ENCODE results near the gene GPC6. TPM values are rescaled to one million over a fixed set of nuclear protein-coding genes. Genes with fewer than 3 reads are reported as not detected.

Gene GPC6
- polyA plus RNA-seq, 4 donors = 0.22 to 45.0 (median 1.4) TPM

GRCh38 chr13:93289053-93289452, 62.4 kb downstream of the GPC6 start:
- 76 to 83% (median 77%) methylated on average over 4 of the region's 4 CpGs for WGBS, 3 donors
- FAIRE-seq (no peak), DNase-seq (no peak)
- no peaks in the 10 kb centered on the region for H3K9me3 ChIP-seq (ENCODE audit: control insufficient read depth in 2 of 2, insufficient read depth in 1 of 2, low read depth in 1 of 2, low read length in 1 of 2)
- H3K4me3 ChIP-seq (ENCODE audit: low read depth in 1 of 3, low read length in 3 of 3) = no peak overlapping the region
- no peak overlapping the region for H3K27ac ChIP-seq (ENCODE audit: low read depth in 1 of 3, low read length in 2 of 3)
- no peaks in the 10 kb centered on the region for H3K36me3 ChIP-seq (ENCODE audit: control insufficient read depth in 3 of 3, insufficient read depth in 2 of 3, low read depth in 1 of 3, low read length in 3 of 3)
- no peaks in the 10 kb centered on the region for H3K4me1 ChIP-seq (ENCODE audit: control insufficient read depth in 3 of 3, insufficient read depth in 2 of 3, low read depth in 1 of 3, low read length in 2 of 3)
- no peaks in the 10 kb centered on the region for H3K27me3 ChIP-seq (ENCODE audit: control insufficient read depth in 3 of 3, insufficient read depth in 3 of 3, low read length in 3 of 3)

- H3K4me3 ChIP-seq (ENCODE audit: low read depth in 1 of 3, low read length in 3 of 3) = no peak overlapping the region
- H3K36me3 ChIP-seq (ENCODE audit: control insufficient read depth in 3 of 3, insufficient read depth in 2 of 3, low read depth in 1 of 3, low read length in 3 of 3) = no peaks in the 10 kb centered on the region
- H3K27me3 ChIP-seq (ENCODE audit: control insufficient read depth in 3 of 3, insufficient read depth in 3 of 3, low read length in 3 of 3) = no peaks in the 10 kb centered on the region
- H3K4me1 ChIP-seq (ENCODE audit: control insufficient read depth in 3 of 3, insufficient read depth in 2 of 3, low read depth in 1 of 3, low read length in 2 of 3) = no peaks in the 10 kb centered on the region
- DNase-seq (no peak), FAIRE-seq (no peak)
- H3K9me3 ChIP-seq (ENCODE audit: control insufficient read depth in 2 of 2, insufficient read depth in 1 of 2, low read depth in 1 of 2, low read length in 1 of 2) = no peaks in the 10 kb centered on the region
- WGBS, 3 donors = 45 to 84% (median 63%) methylated on average over 1 of the region's 1 CpG
- H3K27ac ChIP-seq (ENCODE audit: low read depth in 1 of 3, low read length in 2 of 3) = no peak overlapping the region
Measured at GRCh38 chr13:93289842-93290241, 63.2 kb downstream of the GPC6 start.

- FAIRE-seq (no peak), DNase-seq (no peak)
Measured at GRCh38 chr13:93290503-93290902, 63.9 kb downstream of the GPC6 start.

GRCh38 chr13:93292366-93292765, 65.8 kb downstream of the GPC6 start:
- no peaks in the 10 kb centered on the region for H3K4me1 ChIP-seq (ENCODE audit: control insufficient read depth in 3 of 3, insufficient read depth in 2 of 3, low read depth in 1 of 3, low read length in 2 of 3)
- H3K27me3 ChIP-seq (ENCODE audit: control insufficient read depth in 3 of 3, insufficient read depth in 3 of 3, low read length in 3 of 3) = no peaks in the 10 kb centered on the region
- WGBS, 3 donors = 40 to 72% (median 63%) methylated on average over 1 of the region's 1 CpG
- FAIRE-seq (no peak), DNase-seq (no peak)
- peaks cover 0 to 2% (median 0%) of the 10 kb centered on the region in 3 donors for H3K36me3 ChIP-seq (ENCODE audit: control insufficient read depth in 3 of 3, insufficient read depth in 2 of 3, low read depth in 1 of 3, low read length in 3 of 3)
- no peaks in the 10 kb centered on the region for H3K9me3 ChIP-seq (ENCODE audit: control insufficient read depth in 2 of 2, insufficient read depth in 1 of 2, low read depth in 1 of 2, low read length in 1 of 2)
- no peak overlapping the region for H3K4me3 ChIP-seq (ENCODE audit: low read depth in 1 of 3, low read length in 3 of 3)
- H3K27ac ChIP-seq (ENCODE audit: low read depth in 1 of 3, low read length in 2 of 3) = no peak overlapping the region

More at GRCh38 chr13:93290503-93290902, 63.9 kb downstream of the GPC6 start:
- no peaks in the 10 kb centered on the region for H3K36me3 ChIP-seq (ENCODE audit: control insufficient read depth in 3 of 3, insufficient read depth in 2 of 3, low read depth in 1 of 3, low read length in 3 of 3)
- H3K4me3 ChIP-seq (ENCODE audit: low read depth in 1 of 3, low read length in 3 of 3) = no peak overlapping the region
- no peaks in the 10 kb centered on the region for H3K4me1 ChIP-seq (ENCODE audit: control insufficient read depth in 3 of 3, insufficient read depth in 2 of 3, low read depth in 1 of 3, low read length in 2 of 3)
- no peaks in the 10 kb centered on the region for H3K9me3 ChIP-seq (ENCODE audit: control insufficient read depth in 2 of 2, insufficient read depth in 1 of 2, low read depth in 1 of 2, low read length in 1 of 2)
- no peaks in the 10 kb centered on the region for H3K27me3 ChIP-seq (ENCODE audit: control insufficient read depth in 3 of 3, insufficient read depth in 3 of 3, low read length in 3 of 3)
- H3K27ac ChIP-seq (ENCODE audit: low read depth in 1 of 3, low read length in 2 of 3) = no peak overlapping the region

- no peak for FAIRE-seq
- 38 to 59% (median 52%) methylated on average over 1 of the region's 1 CpG for WGBS, 3 donors
- no peak overlapping the region for H3K27ac ChIP-seq (ENCODE audit: low read depth in 1 of 3, low read length in 2 of 3)
Measured at GRCh38 chr13:93293710-93294109, 67.1 kb downstream of the GPC6 start.

GRCh38 chr13:93296584-93296983, 70.0 kb downstream of the GPC6 start:
- H3K36me3 ChIP-seq (ENCODE audit: control insufficient read depth in 3 of 3, insufficient read depth in 2 of 3, low read depth in 1 of 3, low read length in 3 of 3) = peaks cover 0 to 2% (median 0%) of the 10 kb centered on the region in 3 donors
- no peak for FAIRE-seq
- H3K27ac ChIP-seq (ENCODE audit: low read depth in 1 of 3, low read length in 2 of 3) = no peak overlapping the region
- DNase-seq = no peak
- no peaks in the 10 kb centered on the region for H3K27me3 ChIP-seq (ENCODE audit: control insufficient read depth in 3 of 3, insufficient read depth in 3 of 3, low read length in 3 of 3)
- H3K9me3 ChIP-seq (ENCODE audit: control insufficient read depth in 2 of 2, insufficient read depth in 1 of 2, low read depth in 1 of 2, low read length in 1 of 2) = no peaks in the 10 kb centered on the region
- no peaks in the 10 kb centered on the region for H3K4me1 ChIP-seq (ENCODE audit: control insufficient read depth in 3 of 3, insufficient read depth in 2 of 3, low read depth in 1 of 3, low read length in 2 of 3)
- WGBS, 3 donors = 65 to 84% (median 67%) methylated on average over 2 of the region's 2 CpGs
- no peak overlapping the region for H3K4me3 ChIP-seq (ENCODE audit: low read depth in 1 of 3, low read length in 3 of 3)

More at GRCh38 chr13:93293710-93294109, 67.1 kb downstream of the GPC6 start:
- Histone ChIP-seq H3K36me3 (ENCODE audit: control insufficient read depth in 3 of 3, insufficient read depth in 2 of 3, low read depth in 1 of 3, low read length in 3 of 3) (peaks cover 0 to 2% (median 0%) of the 10 kb centered on the region in 3 donors), H3K4me1 (ENCODE audit: control insufficient read depth in 3 of 3, insufficient read depth in 2 of 3, low read depth in 1 of 3, low read length in 2 of 3) (no peaks in the 10 kb centered on the region), H3K4me3 (ENCODE audit: low read depth in 1 of 3, low read length in 3 of 3) (no peak overlapping the region), H3K27me3 (ENCODE audit: control insufficient read depth in 3 of 3, insufficient read depth in 3 of 3, low read length in 3 of 3) (no peaks in the 10 kb centered on the region), H3K9me3 (ENCODE audit: control insufficient read depth in 2 of 2, insufficient read depth in 1 of 2, low read depth in 1 of 2, low read length in 1 of 2) (no peaks in the 10 kb centered on the region)
- DNase-seq = no peak

- Histone ChIP-seq H3K4me3 (ENCODE audit: low read depth in 1 of 3, low read length in 3 of 3) (no peak overlapping the region), H3K27me3 (ENCODE audit: control insufficient read depth in 3 of 3, insufficient read depth in 3 of 3, low read length in 3 of 3) (no peaks in the 10 kb centered on the region), H3K4me1 (ENCODE audit: control insufficient read depth in 3 of 3, insufficient read depth in 2 of 3, low read depth in 1 of 3, low read length in 2 of 3) (no peaks in the 10 kb centered on the region), H3K9me3 (ENCODE audit: control insufficient read depth in 2 of 2, insufficient read depth in 1 of 2, low read depth in 1 of 2, low read length in 1 of 2) (no peaks in the 10 kb centered on the region), H3K27ac (ENCODE audit: low read depth in 1 of 3, low read length in 2 of 3) (no peak overlapping the region), H3K36me3 (ENCODE audit: control insufficient read depth in 3 of 3, insufficient read depth in 2 of 3, low read depth in 1 of 3, low read length in 3 of 3) (peaks cover 0 to 2% (median 0%) of the 10 kb centered on the region in 3 donors)
- DNase-seq (no peak), FAIRE-seq (no peak)
- WGBS, 3 donors = 73 to 89% (median 73%) methylated on average over 4 of the region's 4 CpGs
Measured at GRCh38 chr13:93298713-93299112, 72.1 kb downstream of the GPC6 start.

GRCh38 chr13:93304134-93304533, 77.5 kb downstream of the GPC6 start:
- no peaks in the 10 kb centered on the region for H3K36me3 ChIP-seq (ENCODE audit: control insufficient read depth in 3 of 3, insufficient read depth in 2 of 3, low read depth in 1 of 3, low read length in 3 of 3)
- no peaks in the 10 kb centered on the region for H3K9me3 ChIP-seq (ENCODE audit: control insufficient read depth in 2 of 2, insufficient read depth in 1 of 2, low read depth in 1 of 2, low read length in 1 of 2)
- no peak overlapping the region for H3K4me3 ChIP-seq (ENCODE audit: low read depth in 1 of 3, low read length in 3 of 3)
- 84 to 90% (median 87%) methylated on average over 5 of the region's 5 CpGs for WGBS, 3 donors
- H3K27ac ChIP-seq (ENCODE audit: low read depth in 1 of 3, low read length in 2 of 3) = no peak overlapping the region
- no peaks in the 10 kb centered on the region for H3K4me1 ChIP-seq (ENCODE audit: control insufficient read depth in 3 of 3, insufficient read depth in 2 of 3, low read depth in 1 of 3, low read length in 2 of 3)
- DNase-seq = no peak
- FAIRE-seq = no peak
- no peaks in the 10 kb centered on the region for H3K27me3 ChIP-seq (ENCODE audit: control insufficient read depth in 3 of 3, insufficient read depth in 3 of 3, low read length in 3 of 3)

GRCh38 chr13:93304868-93305613, 78.4 kb downstream of the GPC6 start:
- FAIRE-seq (no peak), DNase-seq (no peak)
- H3K9me3 ChIP-seq (ENCODE audit: control insufficient read depth in 2 of 2, insufficient read depth in 1 of 2, low read depth in 1 of 2, low read length in 1 of 2) = no peaks in the 10 kb centered on the region
- H3K27me3 ChIP-seq (ENCODE audit: control insufficient read depth in 3 of 3, insufficient read depth in 3 of 3, low read length in 3 of 3) = no peaks in the 10 kb centered on the region
- H3K36me3 ChIP-seq (ENCODE audit: control insufficient read depth in 3 of 3, insufficient read depth in 2 of 3, low read depth in 1 of 3, low read length in 3 of 3) = no peaks in the 10 kb centered on the region
- H3K27ac ChIP-seq (ENCODE audit: low read depth in 1 of 3, low read length in 2 of 3) = no peak overlapping the region
- no peaks in the 10 kb centered on the region for H3K4me1 ChIP-seq (ENCODE audit: control insufficient read depth in 3 of 3, insufficient read depth in 2 of 3, low read depth in 1 of 3, low read length in 2 of 3)
- 34 to 58% (median 50%) methylated on average over 6 of the region's 6 CpGs for WGBS, 3 donors
- H3K4me3 ChIP-seq (ENCODE audit: low read depth in 1 of 3, low read length in 3 of 3) = no peak overlapping the region

Data from small intestine (tissue), 7 donors.